ENCODE results near the gene ODF2. TPM values are rescaled to one million over a fixed set of nuclear protein-coding genes. Genes with fewer than 3 reads are reported as not detected.

The ODF2 gene
- 38.6 and 45.0 TPM in 2 replicates for total RNA-seq
- long read RNA-seq, transcript ODF2-201 (21 exons, 3,899 nt) = major isoform, 123 of 314 reads
- long read RNA-seq, partial matches to known transcripts = 61 of 314 reads
- long read RNA-seq, other reads (novel, unspliced or antisense) = 127 of 314 reads

- peak within 1 kb of the TSS; percentile 98 for H3K27ac Mint-ChIP-seq
Measured at GRCh38 chr9:128455849-128456612, at the start of gene ODF2. ODF2 (plus strand) TSS chr9:128456006; CDS start chr9:128456092, 86 bp downstream.

GRCh38 chr9:128406848-128407391 lies 48.9 kb upstream of the ODF2 start:
- Mint-ChIP-seq H3K27me3 (peaks cover 47% of the 10 kb centered on the region), H3K4me3 (ENCODE audit: low read depth) (no peak overlapping the region), H3K9me3 (ENCODE audit: low read depth) (no peaks in the 10 kb centered on the region), H3K4me1 (ENCODE audit: low read depth) (peaks cover 4% of the 10 kb centered on the region), H3K36me3 (ENCODE audit: insufficient read depth) (no peaks in the 10 kb centered on the region), H3K27ac (no peak overlapping the region)
- DNase-seq (ENCODE audit: low spot score, unreplicated experiment) = no peak
- TF ChIP-seq, protein P1, sequence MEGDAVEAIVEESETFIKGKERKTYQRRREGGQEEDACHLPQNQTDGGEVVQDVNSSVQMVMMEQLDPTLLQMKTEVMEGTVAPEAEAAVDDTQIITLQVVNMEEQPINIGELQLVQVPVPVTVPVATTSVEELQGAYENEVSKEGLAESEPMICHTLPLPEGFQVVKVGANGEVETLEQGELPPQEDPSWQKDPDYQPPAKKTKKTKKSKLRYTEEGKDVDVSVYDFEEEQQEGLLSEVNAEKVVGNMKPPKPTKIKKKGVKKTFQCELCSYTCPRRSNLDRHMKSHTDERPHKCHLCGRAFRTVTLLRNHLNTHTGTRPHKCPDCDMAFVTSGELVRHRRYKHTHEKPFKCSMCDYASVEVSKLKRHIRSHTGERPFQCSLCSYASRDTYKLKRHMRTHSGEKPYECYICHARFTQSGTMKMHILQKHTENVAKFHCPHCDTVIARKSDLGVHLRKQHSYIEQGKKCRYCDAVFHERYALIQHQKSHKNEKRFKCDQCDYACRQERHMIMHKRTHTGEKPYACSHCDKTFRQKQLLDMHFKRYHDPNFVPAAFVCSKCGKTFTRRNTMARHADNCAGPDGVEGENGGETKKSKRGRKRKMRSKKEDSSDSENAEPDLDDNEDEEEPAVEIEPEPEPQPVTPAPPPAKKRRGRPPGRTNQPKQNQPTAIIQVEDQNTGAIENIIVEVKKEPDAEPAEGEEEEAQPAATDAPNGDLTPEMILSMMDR (IDR thresholded peaks at IDR 0.05; ENCODE audit: unreplicated experiment) = no peak

More at GRCh38 chr9:128455849-128456612, at the start of gene ODF2:
- Mint-ChIP-seq H3K27me3 (no peaks in the 10 kb centered on the region), H3K4me1 (ENCODE audit: low read depth) (peaks cover 9% of the 10 kb centered on the region), H3K36me3 (ENCODE audit: insufficient read depth) (peaks cover 4% of the 10 kb centered on the region), H3K4me3 (ENCODE audit: low read depth) (peak within 1 kb of the TSS; percentile 85), H3K9me3 (ENCODE audit: low read depth) (no peaks in the 10 kb centered on the region)
- peak; percentile 97 for DNase-seq (ENCODE audit: low spot score, unreplicated experiment)
- TF ChIP-seq, protein P1 (IDR thresholded peaks at IDR 0.05; ENCODE audit: unreplicated experiment) = no peak

GRCh38 chr9:128408963-128409431 lies 46.8 kb upstream of the ODF2 start:
- no peak for DNase-seq (ENCODE audit: low spot score, unreplicated experiment)
- H3K4me1 Mint-ChIP-seq (ENCODE audit: low read depth) = peaks cover 4% of the 10 kb centered on the region

GRCh38 chr9:128409450-128409849 lies 46.4 kb upstream of the ODF2 start:
- TF ChIP-seq, protein P1 (IDR thresholded peaks at IDR 0.05; ENCODE audit: unreplicated experiment) = no peak
- Mint-ChIP-seq H3K4me3 (ENCODE audit: low read depth) (no peak overlapping the region), H3K36me3 (ENCODE audit: insufficient read depth) (no peaks in the 10 kb centered on the region), H3K27me3 (peaks cover 52% of the 10 kb centered on the region), H3K4me1 (ENCODE audit: low read depth) (peaks cover 4% of the 10 kb centered on the region), H3K9me3 (ENCODE audit: low read depth) (no peaks in the 10 kb centered on the region), H3K27ac (no peak overlapping the region)
- DNase-seq (ENCODE audit: low spot score, unreplicated experiment) = no peak

More at GRCh38 chr9:128408963-128409431, 46.8 kb upstream of the ODF2 start:
- Mint-ChIP-seq H3K9me3 (ENCODE audit: low read depth) (no peaks in the 10 kb centered on the region), H3K27me3 (peaks cover 48% of the 10 kb centered on the region), H3K36me3 (ENCODE audit: insufficient read depth) (no peaks in the 10 kb centered on the region), H3K4me3 (ENCODE audit: low read depth) (no peak overlapping the region), H3K27ac (no peak overlapping the region)
- TF ChIP-seq, protein P1 (IDR thresholded peaks at IDR 0.05; ENCODE audit: unreplicated experiment) = no peak

GRCh38 chr9:128409978-128410377 lies 45.8 kb upstream of the ODF2 start:
- peaks cover 56% of the 10 kb centered on the region for H3K27me3 Mint-ChIP-seq
- H3K27ac Mint-ChIP-seq = no peak overlapping the region
- no peaks in the 10 kb centered on the region for H3K9me3 Mint-ChIP-seq (ENCODE audit: low read depth)
- TF ChIP-seq, protein P1 (IDR thresholded peaks at IDR 0.05; ENCODE audit: unreplicated experiment) = peak; percentile 13
- H3K36me3 Mint-ChIP-seq (ENCODE audit: insufficient read depth) = no peaks in the 10 kb centered on the region
- H3K4me1 Mint-ChIP-seq (ENCODE audit: low read depth) = peaks cover 6% of the 10 kb centered on the region
- H3K4me3 Mint-ChIP-seq (ENCODE audit: low read depth) = no peak overlapping the region
- DNase-seq (ENCODE audit: low spot score, unreplicated experiment) = no peak

All from progenitor cell of endocrine pancreas (in vitro differentiated cells).